AG09319 (cell line): ENCODE results near the gene ATP2C2.

Source experiments
- DNase-seq: peaks from one replicate; pipeline ENCODE4 v3.0.0-alpha.2; 2010; ENCODE audit warnings: low read depth; ENCODE audit errors: extremely low read depth
- TF ChIP-seq, protein P1 (sequence below): IDR thresholded peaks from 2 replicates; pipeline ENCODE4 v1.5.1; 2011; ENCODE audit warnings: low read depth, mild to moderate bottlenecking, inconsistent platforms, low read length, moderate library complexity

ATP2C2 gene, protein sequence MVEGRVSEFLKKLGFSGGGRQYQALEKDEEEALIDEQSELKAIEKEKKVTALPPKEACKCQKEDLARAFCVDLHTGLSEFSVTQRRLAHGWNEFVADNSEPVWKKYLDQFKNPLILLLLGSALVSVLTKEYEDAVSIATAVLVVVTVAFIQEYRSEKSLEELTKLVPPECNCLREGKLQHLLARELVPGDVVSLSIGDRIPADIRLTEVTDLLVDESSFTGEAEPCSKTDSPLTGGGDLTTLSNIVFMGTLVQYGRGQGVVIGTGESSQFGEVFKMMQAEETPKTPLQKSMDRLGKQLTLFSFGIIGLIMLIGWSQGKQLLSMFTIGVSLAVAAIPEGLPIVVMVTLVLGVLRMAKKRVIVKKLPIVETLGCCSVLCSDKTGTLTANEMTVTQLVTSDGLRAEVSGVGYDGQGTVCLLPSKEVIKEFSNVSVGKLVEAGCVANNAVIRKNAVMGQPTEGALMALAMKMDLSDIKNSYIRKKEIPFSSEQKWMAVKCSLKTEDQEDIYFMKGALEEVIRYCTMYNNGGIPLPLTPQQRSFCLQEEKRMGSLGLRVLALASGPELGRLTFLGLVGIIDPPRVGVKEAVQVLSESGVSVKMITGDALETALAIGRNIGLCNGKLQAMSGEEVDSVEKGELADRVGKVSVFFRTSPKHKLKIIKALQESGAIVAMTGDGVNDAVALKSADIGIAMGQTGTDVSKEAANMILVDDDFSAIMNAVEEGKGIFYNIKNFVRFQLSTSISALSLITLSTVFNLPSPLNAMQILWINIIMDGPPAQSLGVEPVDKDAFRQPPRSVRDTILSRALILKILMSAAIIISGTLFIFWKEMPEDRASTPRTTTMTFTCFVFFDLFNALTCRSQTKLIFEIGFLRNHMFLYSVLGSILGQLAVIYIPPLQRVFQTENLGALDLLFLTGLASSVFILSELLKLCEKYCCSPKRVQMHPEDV

DNA sequence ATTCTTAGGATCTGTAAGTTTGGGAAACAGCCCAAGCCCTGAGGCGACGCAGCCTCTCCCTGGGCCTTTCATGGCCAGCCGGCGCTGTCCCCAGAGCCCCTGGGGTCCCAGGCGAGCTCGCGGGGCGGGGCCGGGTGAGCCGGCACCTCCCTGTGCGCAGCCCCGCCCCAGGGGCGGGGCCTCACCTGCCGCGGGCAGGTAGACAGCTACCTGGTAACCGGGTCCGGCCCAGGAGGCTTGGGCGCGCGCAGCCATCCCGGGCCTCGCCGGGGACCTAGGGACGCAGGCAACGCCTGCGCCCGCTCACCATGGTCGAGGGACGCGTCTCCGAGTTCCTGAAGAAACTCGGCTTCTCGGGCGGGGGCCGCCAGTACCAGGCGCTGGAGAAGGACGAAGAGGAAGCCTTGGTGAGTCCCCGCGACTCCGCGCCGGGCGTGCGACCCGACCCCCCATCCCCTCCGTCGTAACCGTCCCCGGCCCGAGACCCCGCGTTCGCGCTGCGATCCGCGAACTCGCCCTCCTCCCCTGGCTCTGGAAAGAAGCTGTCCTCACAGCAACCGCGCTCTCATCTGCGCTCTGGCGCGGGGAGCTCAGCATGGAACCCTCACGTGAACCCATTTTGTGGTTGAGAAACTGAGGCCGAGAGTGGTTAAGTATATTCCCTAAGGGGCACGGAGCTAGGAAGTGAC, at the start of gene ATP2C2:
ATP2C2 (plus strand) TSS at position 231 of the 689 bp plus-strand sequence; CDS start at position 309, 78 bp downstream.
- TF ChIP-seq, protein P1, sequence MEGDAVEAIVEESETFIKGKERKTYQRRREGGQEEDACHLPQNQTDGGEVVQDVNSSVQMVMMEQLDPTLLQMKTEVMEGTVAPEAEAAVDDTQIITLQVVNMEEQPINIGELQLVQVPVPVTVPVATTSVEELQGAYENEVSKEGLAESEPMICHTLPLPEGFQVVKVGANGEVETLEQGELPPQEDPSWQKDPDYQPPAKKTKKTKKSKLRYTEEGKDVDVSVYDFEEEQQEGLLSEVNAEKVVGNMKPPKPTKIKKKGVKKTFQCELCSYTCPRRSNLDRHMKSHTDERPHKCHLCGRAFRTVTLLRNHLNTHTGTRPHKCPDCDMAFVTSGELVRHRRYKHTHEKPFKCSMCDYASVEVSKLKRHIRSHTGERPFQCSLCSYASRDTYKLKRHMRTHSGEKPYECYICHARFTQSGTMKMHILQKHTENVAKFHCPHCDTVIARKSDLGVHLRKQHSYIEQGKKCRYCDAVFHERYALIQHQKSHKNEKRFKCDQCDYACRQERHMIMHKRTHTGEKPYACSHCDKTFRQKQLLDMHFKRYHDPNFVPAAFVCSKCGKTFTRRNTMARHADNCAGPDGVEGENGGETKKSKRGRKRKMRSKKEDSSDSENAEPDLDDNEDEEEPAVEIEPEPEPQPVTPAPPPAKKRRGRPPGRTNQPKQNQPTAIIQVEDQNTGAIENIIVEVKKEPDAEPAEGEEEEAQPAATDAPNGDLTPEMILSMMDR, result no peak
- no peak for DNase-seq

DNA sequence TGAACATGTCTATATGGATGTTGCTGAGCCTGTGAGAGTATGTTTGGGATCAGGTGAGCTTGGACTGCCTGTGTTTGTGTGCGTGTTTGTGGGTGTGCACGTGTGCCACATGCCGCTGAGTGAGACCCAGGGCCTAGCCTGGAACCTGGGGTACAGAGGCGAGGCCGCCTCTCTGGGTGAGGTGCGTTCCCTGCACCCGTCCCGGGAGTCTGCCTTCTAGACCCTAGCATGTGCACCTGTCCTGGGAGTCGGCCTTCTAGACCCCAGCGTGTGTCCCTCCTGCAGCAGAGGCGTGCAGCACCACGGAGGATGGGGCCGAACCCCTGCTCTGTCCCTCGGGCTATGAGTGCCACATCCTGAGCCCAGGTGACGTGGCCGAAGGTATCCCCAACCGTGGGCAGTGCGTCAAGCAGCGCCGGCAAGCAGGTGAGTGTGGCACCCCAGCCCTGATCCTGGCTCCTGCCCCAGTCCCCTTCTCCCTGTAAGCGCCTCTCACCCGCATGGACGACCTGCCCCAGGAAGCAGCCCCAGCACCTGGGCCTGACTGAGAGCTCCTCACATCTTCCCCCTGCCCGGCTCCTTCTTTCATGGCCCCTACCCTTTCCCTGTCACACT, 49.1 kb upstream of the ATP2C2 start:
- DNase-seq, result no peak
- TF ChIP-seq, protein P1, result no peak

DNA sequence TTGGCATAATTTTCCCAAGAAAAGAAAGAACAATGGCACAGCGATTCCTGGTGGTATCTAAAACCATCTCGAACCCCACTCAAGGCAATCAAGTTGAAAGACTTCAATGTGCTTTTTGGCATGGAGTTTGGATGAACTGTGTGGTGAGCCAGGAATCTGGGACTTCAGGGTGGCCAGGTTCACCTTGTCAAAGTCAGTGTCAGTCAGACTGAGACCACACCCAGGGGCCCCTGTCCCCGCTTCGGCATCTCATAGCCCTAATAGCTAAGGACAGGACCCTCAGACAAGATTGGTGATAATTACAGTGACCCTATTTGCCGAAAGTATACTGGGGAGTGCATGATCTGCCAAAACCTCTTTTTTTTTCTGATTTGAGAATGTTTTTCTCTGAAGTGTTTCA, 47.8 kb upstream of the ATP2C2 start:
- TF ChIP-seq, protein P1, result no peak

DNA sequence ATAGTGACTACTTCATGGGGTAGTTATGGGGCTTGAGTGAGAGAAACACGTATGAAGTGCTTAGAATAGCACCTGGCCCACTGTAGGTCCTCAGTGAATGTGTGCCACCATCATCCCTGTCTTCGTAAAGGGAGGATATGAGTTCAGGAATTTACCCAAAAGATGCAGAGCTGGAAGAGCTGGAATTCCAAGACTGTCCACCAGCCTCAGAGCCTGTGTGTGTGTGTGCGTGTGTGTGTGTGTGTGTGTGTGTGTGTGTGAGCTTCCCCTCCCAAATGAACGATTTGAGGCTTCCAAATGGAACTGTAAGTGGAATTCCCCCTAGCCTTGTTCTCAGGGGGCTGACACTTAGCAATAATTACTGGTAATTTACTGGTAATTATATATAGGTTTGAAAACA, 46.4 kb upstream of the ATP2C2 start:
- DNase-seq, result no peak
- TF ChIP-seq, protein P1, result no peak

More for the DNA sequence above, 47.8 kb upstream of the ATP2C2 start:
- no peak for DNase-seq

DNA sequence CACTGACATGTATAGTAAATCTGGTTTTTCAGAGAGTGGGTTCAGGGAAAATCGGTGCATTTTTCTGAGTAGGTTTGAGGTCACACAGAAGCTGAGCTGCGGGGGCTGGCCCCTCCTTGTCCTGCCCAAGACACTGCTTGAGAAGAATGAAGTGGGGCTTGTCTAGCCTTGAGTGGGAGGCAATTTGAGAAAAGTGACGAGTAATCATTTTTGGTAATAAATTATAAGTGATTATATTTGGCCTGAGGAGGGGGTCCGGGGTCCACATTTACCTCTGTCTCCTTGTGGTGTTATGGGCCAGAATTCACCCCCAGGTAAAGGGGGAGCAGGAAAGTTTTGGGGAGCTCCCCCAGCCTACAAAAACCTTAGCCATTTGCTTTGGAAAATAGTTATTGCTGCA, 45.6 kb upstream of the ATP2C2 start:
- TF ChIP-seq, protein P1, result no peak
- DNase-seq, result no peak

DNA sequence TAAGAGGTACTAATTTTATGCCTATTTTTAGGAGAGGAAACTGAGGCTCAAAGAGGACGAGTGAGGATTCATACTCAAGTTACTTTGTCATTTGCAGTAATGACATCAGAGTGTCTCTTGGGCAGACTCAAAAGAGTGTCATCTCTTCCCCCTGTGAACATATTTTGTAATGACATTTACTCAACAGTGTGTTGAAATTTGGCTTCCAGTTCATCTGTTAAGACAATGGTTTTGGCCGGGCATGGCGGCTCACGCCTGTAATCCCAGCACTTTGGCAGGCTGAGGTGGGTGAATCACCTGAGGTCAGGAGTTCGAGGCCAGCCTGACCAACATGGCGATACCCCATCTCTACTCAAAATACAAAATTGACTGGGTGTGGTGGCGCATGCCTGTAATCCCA, 44.7 kb upstream of the ATP2C2 start:
- TF ChIP-seq, protein P1, result no peak
- DNase-seq, result no peak
